Stimulated activated CD4-positive, alpha-beta T cell treated with anti-CD3 and anti-CD28 coated beads, Interleukin-4, amount 100 ng/mL, for 24 hours (primary cell): ENCODE data around the gene IRX5.

Experiments
- DNase-seq: peaks from one replicate; pipeline ENCODE4 v3.0.0-alpha.2; 2020

IRX5 gene

DNA sequence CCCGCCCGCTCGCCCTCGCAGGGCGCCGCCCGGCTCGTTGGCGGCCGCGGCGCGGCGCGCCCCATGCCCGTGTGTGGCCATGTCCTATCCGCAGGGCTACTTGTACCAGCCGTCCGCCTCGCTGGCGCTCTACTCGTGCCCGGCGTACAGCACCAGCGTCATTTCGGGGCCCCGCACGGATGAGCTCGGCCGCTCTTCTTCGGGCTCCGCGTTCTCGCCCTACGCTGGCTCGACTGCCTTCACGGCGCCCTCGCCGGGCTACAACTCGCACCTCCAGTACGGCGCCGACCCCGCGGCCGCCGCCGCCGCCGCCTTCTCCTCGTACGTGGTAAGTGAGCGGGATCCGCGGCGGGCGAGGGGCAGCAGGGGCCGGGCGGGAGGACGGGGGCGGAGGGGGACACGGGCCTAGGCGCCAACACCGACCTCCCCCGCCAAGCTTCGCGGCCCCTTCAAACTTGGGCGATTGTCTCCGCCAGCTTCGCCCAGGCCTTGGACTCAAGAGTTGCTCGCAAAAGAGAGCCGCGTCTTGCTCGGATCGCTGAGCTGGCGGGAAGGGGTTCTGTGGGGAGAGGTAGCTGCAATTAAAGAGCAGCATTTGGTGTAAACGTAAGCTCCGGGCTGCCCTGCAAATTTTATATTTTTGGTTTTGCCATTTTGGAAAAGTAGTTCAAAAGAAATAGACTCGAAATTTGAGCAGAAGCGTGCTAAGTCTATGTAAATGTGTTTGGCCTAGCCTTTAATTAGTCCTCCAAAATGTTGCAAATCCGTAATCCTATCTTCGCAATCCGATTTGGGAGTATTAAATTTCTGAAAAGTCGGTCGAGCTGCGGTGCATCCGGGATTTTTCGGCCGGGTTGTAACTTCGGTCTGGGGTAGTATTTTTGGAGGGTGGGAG lies 702 bp downstream of the IRX5 start:
- DNase-seq, result no peak

DNA sequence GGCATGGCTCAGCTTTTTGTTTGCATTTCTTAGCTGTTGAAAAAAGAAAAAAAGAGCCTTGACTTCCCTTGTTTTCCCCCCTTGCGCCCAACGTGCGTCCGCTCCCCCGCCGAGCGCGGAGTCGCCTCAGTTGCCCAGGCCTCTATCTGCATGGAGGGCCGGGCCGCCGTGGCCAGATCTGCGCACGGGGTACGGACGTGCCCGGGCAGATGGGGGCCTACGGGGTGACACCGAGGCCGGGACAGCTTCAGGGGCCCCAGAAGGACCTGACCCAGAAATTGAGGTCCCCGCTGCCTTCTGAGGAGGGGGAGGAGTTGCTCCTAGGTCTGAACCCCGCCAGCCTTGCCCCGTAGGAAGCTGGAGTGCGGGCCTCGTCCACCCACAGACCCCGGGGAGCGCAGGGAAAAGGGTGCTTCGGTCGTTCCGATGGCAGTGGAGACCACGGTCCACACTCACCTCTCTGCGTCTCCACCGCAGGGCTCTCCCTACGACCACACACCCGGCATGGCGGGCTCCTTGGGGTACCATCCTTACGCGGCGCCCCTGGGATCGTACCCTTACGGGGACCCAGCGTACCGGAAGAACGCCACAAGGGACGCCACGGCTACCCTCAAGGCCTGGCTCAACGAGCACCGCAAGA lies 1.5 kb downstream of the IRX5 start:
- no peak for DNase-seq

GRCh38 chr16:54932737-54933254 lies 2.1 kb downstream of the IRX5 start:
- no peak for DNase-seq

DNA sequence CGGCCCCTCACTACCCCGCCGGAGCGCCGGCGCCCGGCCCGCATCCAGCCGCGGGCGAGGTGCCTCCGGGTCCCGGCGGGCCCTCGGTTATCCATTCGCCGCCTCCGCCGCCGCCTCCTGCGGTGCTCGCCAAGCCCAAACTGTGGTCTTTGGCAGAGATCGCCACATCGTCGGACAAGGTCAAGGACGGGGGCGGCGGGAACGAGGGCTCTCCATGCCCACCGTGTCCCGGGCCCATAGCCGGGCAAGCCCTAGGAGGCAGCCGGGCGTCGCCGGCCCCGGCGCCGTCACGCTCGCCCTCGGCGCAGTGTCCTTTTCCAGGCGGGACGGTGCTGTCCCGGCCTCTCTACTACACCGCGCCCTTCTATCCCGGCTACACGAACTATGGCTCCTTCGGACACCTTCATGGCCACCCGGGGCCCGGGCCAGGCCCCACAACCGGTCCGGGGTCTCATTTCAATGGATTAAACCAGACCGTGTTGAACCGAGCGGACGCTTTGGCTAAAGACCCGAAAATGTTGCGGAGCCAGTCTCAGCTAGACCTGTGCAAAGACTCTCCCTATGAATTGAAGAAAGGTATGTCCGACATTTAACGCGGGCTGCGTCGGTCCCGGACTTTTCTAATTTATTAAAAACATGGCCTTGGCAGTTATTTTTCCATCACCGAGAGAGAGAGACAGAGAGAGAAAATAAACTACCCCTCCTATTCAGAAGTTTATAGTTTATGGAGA lies 2.8 kb downstream of the IRX5 start:
- DNase-seq, result no peak

- DNase-seq, result no peak
Observed at GRCh38 chr16:54934481-54935265, 4.0 kb downstream of the IRX5 start.

DNA sequence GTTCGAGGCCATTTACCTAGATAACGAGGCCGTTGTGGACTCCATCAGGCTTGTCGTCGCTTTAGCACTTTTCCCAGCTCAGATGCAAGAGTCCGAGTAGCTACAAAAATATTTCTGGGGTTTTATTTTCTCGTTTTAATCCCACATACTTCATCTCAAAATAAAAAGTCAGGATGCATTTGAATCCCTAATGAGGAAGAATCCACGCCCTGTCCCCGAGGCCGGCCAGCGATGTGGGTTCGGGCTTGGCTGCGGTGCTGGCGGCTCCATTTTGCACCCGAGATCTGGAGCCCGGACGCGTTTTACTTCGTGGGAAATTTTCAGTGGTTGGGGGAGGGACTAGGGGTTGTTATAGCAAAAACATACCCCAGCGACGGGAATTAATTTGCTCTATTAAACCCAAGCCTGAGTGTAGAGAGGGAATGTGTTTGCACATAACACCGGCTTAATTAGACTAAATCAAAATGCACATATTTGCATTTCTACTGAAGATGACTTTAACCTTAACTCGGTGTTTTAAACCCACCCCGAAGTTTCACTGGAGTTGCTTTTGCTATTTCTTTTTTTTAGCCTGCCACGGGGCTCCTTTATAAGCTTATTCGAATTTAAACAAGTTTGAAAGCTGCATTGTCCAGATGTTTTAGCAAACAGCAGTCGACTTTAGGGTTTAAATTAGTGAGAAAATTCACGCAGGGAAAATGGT lies 4.8 kb downstream of the IRX5 start:
- DNase-seq, result no peak

DNA sequence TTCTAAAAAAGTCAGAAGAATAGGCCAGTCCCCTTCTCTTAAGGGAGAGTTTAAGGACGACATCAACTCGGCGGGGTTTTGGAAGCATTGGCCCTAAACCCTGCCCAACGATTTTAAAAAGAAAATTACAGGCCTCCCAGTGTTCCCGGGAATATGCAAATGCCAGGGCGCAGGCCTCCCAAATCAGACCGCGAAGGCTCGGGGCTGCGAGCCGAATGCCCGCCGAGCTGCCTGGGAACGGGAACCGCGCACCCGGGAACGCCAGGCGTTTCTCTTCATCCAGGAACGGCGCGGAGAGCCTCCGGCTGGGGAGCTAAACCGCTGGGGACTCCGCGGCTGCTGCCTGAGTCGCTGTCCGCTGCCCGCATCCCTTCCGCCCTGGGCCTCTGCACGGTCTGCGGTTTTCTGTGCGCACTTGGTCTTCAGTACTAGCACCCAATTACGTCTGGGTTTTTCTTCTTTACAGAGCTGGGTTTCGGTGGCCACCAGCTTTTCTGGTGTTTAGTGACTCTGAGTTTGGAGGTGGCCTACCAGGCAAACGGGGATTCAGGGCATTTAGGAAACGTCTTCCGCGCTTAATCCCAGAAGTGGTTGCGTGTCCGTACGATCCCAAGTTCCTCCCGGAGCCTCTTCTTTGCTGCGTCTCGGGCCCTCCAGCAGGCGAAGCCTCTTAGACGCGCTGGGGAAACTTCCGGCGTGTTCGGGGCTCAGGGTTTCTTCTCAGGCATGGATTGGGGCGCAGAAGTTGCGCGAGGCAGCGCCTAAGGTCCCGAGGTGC lies 5.7 kb downstream of the IRX5 start:
- DNase-seq, result no peak

GRCh38 chr16:54936979-54937670 lies 6.5 kb downstream of the IRX5 start:
- DNase-seq, result no peak

- no peak for DNase-seq
Observed at GRCh38 chr16:54937671-54938211, 7.1 kb downstream of the IRX5 start.

GRCh38 chr16:54938212-54939028 lies 7.8 kb downstream of the IRX5 start:
- DNase-seq, result no peak

DNA sequence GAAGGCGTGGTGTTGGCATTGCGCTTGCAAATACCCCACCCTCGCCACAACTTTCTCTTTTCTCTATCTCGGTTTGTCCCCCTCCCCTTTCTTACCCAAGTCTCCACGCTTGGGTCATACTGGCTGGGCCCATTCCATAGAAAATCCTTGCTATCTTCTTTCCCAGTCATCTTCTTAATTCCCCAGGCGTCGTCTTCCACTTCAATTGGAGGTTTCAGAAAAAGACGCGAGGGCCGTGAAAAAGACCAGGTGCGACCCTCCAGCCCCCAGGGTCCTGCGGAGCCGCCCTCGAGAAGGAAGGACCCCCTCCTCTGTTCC lies 8.3 kb downstream of the IRX5 start:
- DNase-seq, result no peak

GRCh38 chr16:54939510-54940278 lies 9.0 kb downstream of the IRX5 start:
- DNase-seq, result no peak

DNA sequence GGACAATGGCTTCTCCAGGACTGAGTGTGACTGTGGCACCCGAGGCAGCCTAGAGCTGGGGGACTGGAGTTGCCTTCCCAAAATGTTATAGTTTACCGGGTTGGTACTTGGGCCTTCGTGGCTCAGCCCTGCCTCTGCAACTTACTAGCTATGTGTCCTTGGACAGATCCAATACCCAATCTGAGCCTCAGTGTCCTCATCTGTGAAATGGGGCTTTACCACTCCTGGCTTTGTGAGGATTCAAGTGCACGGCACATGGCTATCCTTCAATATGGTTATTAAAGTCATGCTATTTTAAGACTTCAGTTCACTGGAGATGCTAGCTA lies 9.6 kb downstream of the IRX5 start:
- no peak for DNase-seq

DNA sequence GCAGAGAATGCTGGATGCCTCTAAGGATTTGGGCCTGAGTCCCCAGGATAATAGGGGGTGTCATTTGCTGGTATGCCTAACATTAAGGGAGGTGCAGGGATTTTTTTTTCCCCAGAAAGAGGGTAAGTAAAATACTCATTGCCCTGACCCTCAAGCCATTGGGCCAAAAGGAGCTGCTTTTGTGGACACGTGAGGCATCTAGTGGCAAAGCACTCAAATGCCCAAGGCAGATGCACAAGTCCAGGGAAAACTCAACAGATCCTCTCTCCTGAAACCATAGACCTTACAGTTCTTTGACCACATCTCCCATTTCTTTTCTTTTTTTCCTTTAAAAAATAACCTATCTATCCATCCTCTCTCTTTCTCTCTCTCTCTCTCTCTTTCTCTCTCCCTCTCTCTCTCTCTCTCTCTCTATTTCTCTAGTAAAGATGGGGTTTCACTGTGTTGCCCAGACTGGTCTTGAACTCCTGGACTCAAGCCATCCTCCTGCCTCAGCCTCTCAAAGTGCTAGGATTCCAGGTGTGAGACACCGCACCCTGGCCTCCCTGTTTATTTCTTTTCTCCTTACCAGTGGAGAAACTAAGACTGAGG lies 11.8 kb downstream of the IRX5 start:
- no peak for DNase-seq

- no peak for DNase-seq
Observed at GRCh38 chr16:54944002-54944401, 13.3 kb downstream of the IRX5 start.

DNA sequence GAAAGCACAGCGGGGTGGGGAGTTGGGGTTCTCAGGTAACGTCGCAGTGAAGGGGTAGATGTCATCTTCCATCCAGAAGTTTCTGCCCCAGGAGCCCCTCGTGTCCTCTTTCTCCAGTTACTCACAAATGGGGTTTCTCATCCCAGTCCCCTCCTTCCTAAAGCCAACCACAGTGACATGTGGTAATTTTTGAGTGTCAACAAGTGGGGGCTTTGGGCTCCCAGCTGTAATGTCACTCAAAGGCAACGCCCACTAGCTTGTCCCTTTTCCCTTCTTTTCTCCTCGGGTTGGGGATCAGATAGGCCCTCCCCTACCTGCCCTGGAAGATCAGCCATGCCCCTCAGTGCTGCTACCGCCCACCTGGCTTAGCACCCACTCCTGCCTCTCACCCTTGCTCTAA lies 14.4 kb downstream of the IRX5 start:
- no peak for DNase-seq

DNA sequence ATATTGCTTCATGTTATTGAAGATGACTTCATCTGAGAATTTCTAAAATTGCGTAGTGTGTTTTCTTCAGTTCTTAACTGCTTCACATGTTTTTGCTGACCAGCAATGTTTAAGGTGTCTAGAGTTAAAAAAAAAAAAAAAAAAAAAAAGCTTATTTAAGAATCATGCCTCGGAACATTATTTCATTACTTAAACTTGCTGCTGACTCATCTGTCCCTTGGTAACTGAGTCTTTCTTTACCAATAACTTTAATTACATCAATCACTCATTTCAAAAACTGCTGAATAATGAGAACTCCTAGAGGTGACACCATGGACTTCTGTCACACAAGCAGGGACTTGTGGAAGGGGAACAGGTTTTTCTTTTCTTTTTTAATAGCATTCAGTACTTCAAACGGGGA lies 16.2 kb downstream of the IRX5 start:
- no peak for DNase-seq

- no peak for DNase-seq
Observed at GRCh38 chr16:54947616-54948015, 17.0 kb downstream of the IRX5 start.

GRCh38 chr16:54952195-54952594 lies 21.5 kb downstream of the IRX5 start:
- DNase-seq, result no peak
